NCI-H1436 (cell line): ENCODE data around the gene RYR2.
"Not testable (repeated sequence)": the region's sequence is repeated elsewhere in the genome, so short reads cannot be mapped to it uniquely, and the experiment has no call there.

ENCODE experiments used
- DNase-seq: peaks from one replicate; lab custom pipeline; 2025; lab: John Stamatoyannopoulos, UW

RYR2 gene

GRCh38 chr1:237791592-237791991 is 749.6 kb downstream of the RYR2 start:
- no peak for DNase-seq

- no peak for DNase-seq
These were observed 750.2 kb downstream of the RYR2 start for GRCh38 chr1:237792149-237792548.

GRCh38 chr1:237792726-237793125 is 750.7 kb downstream of the RYR2 start:
- DNase-seq, result no peak

GRCh38 chr1:237794071-237794470 is 752.1 kb downstream of the RYR2 start:
- no peak for DNase-seq

GRCh38 chr1:237795558-237795957 is 753.6 kb downstream of the RYR2 start:
- no peak for DNase-seq

- peak; percentile 93 for DNase-seq
These were observed 757.9 kb downstream of the RYR2 start for GRCh38 chr1:237799762-237800474.

- no peak for DNase-seq
These were observed 762.5 kb downstream of the RYR2 start for GRCh38 chr1:237804516-237804915.

- no peak for DNase-seq
These were observed 767.1 kb downstream of the RYR2 start for GRCh38 chr1:237809099-237809498.

GRCh38 chr1:237811633-237812032 is 769.6 kb downstream of the RYR2 start:
- DNase-seq, result no peak

GRCh38 chr1:237812061-237812460 is 770.1 kb downstream of the RYR2 start:
- DNase-seq, result no peak

- DNase-seq, result peak; percentile 40
These were observed 772.4 kb downstream of the RYR2 start for GRCh38 chr1:237814319-237814924.

- DNase-seq, result no peak
These were observed 775.3 kb downstream of the RYR2 start for GRCh38 chr1:237817277-237817676.

- DNase-seq, result not testable (repeated sequence)
These were observed 778.6 kb downstream of the RYR2 start for GRCh38 chr1:237820634-237821033.

- DNase-seq, result no peak
These were observed 790.9 kb downstream of the RYR2 start for GRCh38 chr1:237832858-237833257.

- DNase-seq, result no peak
These were observed 792.1 kb downstream of the RYR2 start for GRCh38 chr1:237834048-237834447.

GRCh38 chr1:237834461-237834860 is 792.5 kb downstream of the RYR2 start:
- no peak for DNase-seq

- DNase-seq, result no peak
These were observed 796.3 kb downstream of the RYR2 start for GRCh38 chr1:237838320-237838719.

GRCh38 chr1:237838904-237839534 is 797.0 kb downstream of the RYR2 start:
- DNase-seq, result no peak

- no peak for DNase-seq
These were observed 799.5 kb downstream of the RYR2 start for GRCh38 chr1:237841485-237841884.

GRCh38 chr1:237843516-237843915 is 801.5 kb downstream of the RYR2 start:
- DNase-seq, result not testable (repeated sequence)

- peak; percentile 67 for DNase-seq
These were observed 809.3 kb downstream of the RYR2 start for GRCh38 chr1:237851210-237851845.

- DNase-seq, result no peak
These were observed 810.4 kb downstream of the RYR2 start for GRCh38 chr1:237852342-237852741.

GRCh38 chr1:237857455-237857854 is 815.5 kb downstream of the RYR2 start:
- no peak for DNase-seq
